Liver (tissue), 3 donors: ENCODE measurements around the gene LIMCH1.

Source experiments
- TAF1 ChIP-seq: conservative IDR thresholded peaks from 2 replicates; pipeline ENCODE4 v1.6.1; 2016; ENCODE audit warnings: antibody characterized with exemption, mild to moderate bottlenecking
- TF ChIP-seq, protein P1 (sequence below): fragments of 150-350 bp; IDR thresholded peaks from 2 replicates; pipeline ENCODE4 v1.5.1; 2017; ENCODE audit warnings: improper control_type of control experiment, low read depth, low read length; ENCODE audit not compliant: missing input control
- donor health status: healthy.
- donor health status: healthy.

GRCh38 chr4:41665636-41666207 is 127.8 kb downstream of the LIMCH1 start:
- TF ChIP-seq, protein P1, sequence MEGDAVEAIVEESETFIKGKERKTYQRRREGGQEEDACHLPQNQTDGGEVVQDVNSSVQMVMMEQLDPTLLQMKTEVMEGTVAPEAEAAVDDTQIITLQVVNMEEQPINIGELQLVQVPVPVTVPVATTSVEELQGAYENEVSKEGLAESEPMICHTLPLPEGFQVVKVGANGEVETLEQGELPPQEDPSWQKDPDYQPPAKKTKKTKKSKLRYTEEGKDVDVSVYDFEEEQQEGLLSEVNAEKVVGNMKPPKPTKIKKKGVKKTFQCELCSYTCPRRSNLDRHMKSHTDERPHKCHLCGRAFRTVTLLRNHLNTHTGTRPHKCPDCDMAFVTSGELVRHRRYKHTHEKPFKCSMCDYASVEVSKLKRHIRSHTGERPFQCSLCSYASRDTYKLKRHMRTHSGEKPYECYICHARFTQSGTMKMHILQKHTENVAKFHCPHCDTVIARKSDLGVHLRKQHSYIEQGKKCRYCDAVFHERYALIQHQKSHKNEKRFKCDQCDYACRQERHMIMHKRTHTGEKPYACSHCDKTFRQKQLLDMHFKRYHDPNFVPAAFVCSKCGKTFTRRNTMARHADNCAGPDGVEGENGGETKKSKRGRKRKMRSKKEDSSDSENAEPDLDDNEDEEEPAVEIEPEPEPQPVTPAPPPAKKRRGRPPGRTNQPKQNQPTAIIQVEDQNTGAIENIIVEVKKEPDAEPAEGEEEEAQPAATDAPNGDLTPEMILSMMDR, result no peak
- no peak for TF ChIP-seq TAF1
